IPS DF 19.7 (cell line): ENCODE results near the gene TYW1.
"Not testable (repeated sequence)": the region's sequence is repeated elsewhere in the genome, so short reads cannot be mapped to it uniquely, and the experiment has no call there.

ENCODE experiments used
- DNase-seq: peaks from one replicate; pipeline ENCODE4 v3.0.0-alpha.2; 2013; ENCODE audit warnings: low read depth, low spot score

TYW1 gene

GRCh38 chr7:66996444-66997191 is at the start of gene TYW1:
Gene TYW1 (plus strand): TSS chr7:66996833. CDS start chr7:66996979, 146 bp downstream.
- peak; percentile 76 for DNase-seq

GRCh38 chr7:66948480-66949109 is 48.0 kb upstream of the TYW1 start:
- DNase-seq, result no peak

GRCh38 chr7:66950311-66950710 is 46.3 kb upstream of the TYW1 start:
- DNase-seq, result no peak

GRCh38 chr7:66950763-66951162 is 45.9 kb upstream of the TYW1 start:
- DNase-seq, result no peak

- no peak for DNase-seq
Observed at GRCh38 chr7:66952343-66953043, 44.1 kb upstream of the TYW1 start.

GRCh38 chr7:66953044-66953427 is 43.6 kb upstream of the TYW1 start:
- no peak for DNase-seq

- DNase-seq, result no peak
Observed at GRCh38 chr7:66957595-66958290, 38.9 kb upstream of the TYW1 start.

GRCh38 chr7:66958538-66959350 is 37.9 kb upstream of the TYW1 start:
- DNase-seq, result no peak

- DNase-seq, result no peak
Observed at GRCh38 chr7:66960192-66960591, 36.4 kb upstream of the TYW1 start.

GRCh38 chr7:66961096-66961495 is 35.5 kb upstream of the TYW1 start:
- DNase-seq, result no peak

GRCh38 chr7:66964411-66964810 is 32.2 kb upstream of the TYW1 start:
- no peak for DNase-seq

GRCh38 chr7:66967029-66967428 is 29.6 kb upstream of the TYW1 start:
- DNase-seq, result no peak

- not testable (repeated sequence) for DNase-seq
Observed at GRCh38 chr7:66969001-66969400, 27.6 kb upstream of the TYW1 start.

GRCh38 chr7:66970310-66970709 is 26.3 kb upstream of the TYW1 start:
- DNase-seq, result no peak

GRCh38 chr7:66974986-66975590 is 21.5 kb upstream of the TYW1 start:
- peak; percentile 48 for DNase-seq

- not testable (repeated sequence) for DNase-seq
Observed at GRCh38 chr7:66978312-66978711, 18.3 kb upstream of the TYW1 start.

- DNase-seq, result not testable (repeated sequence)
Observed at GRCh38 chr7:66979013-66979412, 17.6 kb upstream of the TYW1 start.

- DNase-seq, result not testable (repeated sequence)
Observed at GRCh38 chr7:66980336-66980735, 16.3 kb upstream of the TYW1 start.

GRCh38 chr7:66989552-66989951 is 7.1 kb upstream of the TYW1 start:
- not testable (repeated sequence) for DNase-seq

- DNase-seq, result not testable (repeated sequence)
Observed at GRCh38 chr7:66994051-66994450, 2.6 kb upstream of the TYW1 start.

GRCh38 chr7:66994691-66995049 is 2.0 kb upstream of the TYW1 start:
- not testable (repeated sequence) for DNase-seq
